ENCODE results near the gene GDF7. TPM values are rescaled to one million over a fixed set of nuclear protein-coding genes. Genes with fewer than 3 reads are reported as not detected.

Gene GDF7
- total RNA-seq, 1 experiment from 2014 or later = 0.04 TPM

DNA sequence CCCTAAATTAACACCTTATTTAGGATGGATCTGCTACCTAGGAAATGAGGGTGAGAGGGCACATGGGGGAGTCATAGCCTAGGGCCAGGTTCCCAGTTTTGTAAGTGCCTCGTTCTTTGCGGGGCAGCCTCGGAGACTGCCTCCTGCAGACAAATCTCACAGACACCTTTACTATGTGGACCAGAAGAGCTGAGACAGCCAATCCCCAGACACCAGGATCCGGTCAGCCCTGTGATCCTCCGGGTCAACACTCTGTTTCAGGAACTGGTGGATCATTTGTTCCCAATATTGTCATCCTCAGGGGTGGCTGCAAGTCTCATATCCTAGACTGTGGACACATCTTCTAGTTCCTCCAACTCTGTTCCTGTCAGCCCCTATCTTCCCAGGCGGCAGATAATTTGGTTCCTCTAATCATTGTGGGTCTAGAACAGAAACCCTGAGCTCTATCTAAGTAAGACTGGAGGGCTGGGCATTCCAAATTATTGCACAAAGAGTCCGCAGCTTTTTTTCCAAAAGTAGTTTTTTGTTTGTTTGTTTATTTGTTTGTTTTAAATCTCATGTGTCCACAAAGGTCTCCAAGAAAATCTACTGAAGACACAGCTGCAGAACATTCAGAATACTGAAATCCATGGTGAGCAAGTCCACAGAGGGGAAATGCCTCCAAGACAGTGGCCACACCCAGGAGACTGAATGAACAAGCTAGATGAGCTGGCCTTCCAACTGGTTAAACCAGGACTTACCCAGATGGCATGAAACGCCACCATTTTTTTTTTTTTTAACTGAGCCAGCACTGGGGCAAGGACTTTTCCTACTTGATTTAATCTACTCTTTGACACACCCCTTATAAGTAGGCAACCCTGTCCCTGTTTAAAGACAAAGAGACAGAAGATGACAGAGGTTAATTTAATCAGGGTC, 6.2 kb upstream of the GDF7 start:
- no peak overlapping the region for H3K4me2 ChIP-seq (ENCODE audit: insufficient read depth, insufficient read length, low read length)
- no peak overlapping the region for H3K56ac ChIP-seq (ENCODE audit: insufficient read length, low read depth, low read length)
- DNase-seq = no peak
- TF ChIP-seq, protein P1, sequence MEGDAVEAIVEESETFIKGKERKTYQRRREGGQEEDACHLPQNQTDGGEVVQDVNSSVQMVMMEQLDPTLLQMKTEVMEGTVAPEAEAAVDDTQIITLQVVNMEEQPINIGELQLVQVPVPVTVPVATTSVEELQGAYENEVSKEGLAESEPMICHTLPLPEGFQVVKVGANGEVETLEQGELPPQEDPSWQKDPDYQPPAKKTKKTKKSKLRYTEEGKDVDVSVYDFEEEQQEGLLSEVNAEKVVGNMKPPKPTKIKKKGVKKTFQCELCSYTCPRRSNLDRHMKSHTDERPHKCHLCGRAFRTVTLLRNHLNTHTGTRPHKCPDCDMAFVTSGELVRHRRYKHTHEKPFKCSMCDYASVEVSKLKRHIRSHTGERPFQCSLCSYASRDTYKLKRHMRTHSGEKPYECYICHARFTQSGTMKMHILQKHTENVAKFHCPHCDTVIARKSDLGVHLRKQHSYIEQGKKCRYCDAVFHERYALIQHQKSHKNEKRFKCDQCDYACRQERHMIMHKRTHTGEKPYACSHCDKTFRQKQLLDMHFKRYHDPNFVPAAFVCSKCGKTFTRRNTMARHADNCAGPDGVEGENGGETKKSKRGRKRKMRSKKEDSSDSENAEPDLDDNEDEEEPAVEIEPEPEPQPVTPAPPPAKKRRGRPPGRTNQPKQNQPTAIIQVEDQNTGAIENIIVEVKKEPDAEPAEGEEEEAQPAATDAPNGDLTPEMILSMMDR (conservative IDR thresholded peaks at IDR 0.05) = no peak
- H4K5ac ChIP-seq (ENCODE audit: insufficient read length, low read depth, low read length) = no peak overlapping the region
- H4K8ac ChIP-seq (replicated peaks; ENCODE audit: insufficient read length, low read depth, low read length) = no peak overlapping the region
- H2BK12ac ChIP-seq (ENCODE audit: insufficient read length, low read depth, low read length) = no peak overlapping the region
- no peak overlapping the region for H3K9ac ChIP-seq (ENCODE audit: extremely low read depth, insufficient read length, low read length)
- H2BK5ac ChIP-seq (ENCODE audit: insufficient read length, low read length) = no peak overlapping the region
- no peak overlapping the region for H2AFZ ChIP-seq (ENCODE audit: low read length)
- no peak overlapping the region for H2BK20ac ChIP-seq (ENCODE audit: low read depth, low read length, poor library complexity, severe bottlenecking)
- no peak overlapping the region for H2BK120ac ChIP-seq (ENCODE audit: low read depth, low read length, poor library complexity, severe bottlenecking)
- no peak overlapping the region for H3K27ac Mint-ChIP-seq
- peaks cover 37% of the 10 kb centered on the region for H3K27me3 ChIP-seq (ENCODE audit: insufficient read depth, low read length)
- H3K18ac ChIP-seq (ENCODE audit: insufficient read length, low read depth, low read length) = no peak overlapping the region
- H2BK15ac ChIP-seq (ENCODE audit: low read depth, low read length) = no peak overlapping the region
- no peak overlapping the region for H2AK5ac ChIP-seq (ENCODE audit: insufficient read length, low read length)
- H3K4me1 ChIP-seq (ENCODE audit: insufficient read depth, low read length) = no peaks in the 10 kb centered on the region
- no peaks in the 10 kb centered on the region for H3K36me3 Mint-ChIP-seq (ENCODE audit: insufficient read depth in 1 of 3, low read depth in 3 of 3)
- no peak overlapping the region for H4K91ac ChIP-seq (ENCODE audit: insufficient read length, low read depth, low read length)
- H3K79me2 ChIP-seq (ENCODE audit: insufficient read depth, low read length) = no peaks in the 10 kb centered on the region
- no peak overlapping the region for H3K4ac ChIP-seq (ENCODE audit: low read depth, low read length)
- H3K23me2 ChIP-seq (ENCODE audit: insufficient read length, low read depth, low read length, poor library complexity, severe bottlenecking) = peaks cover 4% of the 10 kb centered on the region
- no peak overlapping the region for H3K23ac ChIP-seq (ENCODE audit: insufficient read length, low read depth, low read length)
- H3K79me1 ChIP-seq (ENCODE audit: insufficient read depth, low read depth, low read length, poor library complexity, severe bottlenecking) = no peaks in the 10 kb centered on the region
- H3K27ac ChIP-seq (ENCODE audit: insufficient read length, low read depth, low read length) = no peak overlapping the region
- H4K20me1 ChIP-seq (ENCODE audit: control insufficient read depth, insufficient read depth, insufficient read length) = no peaks in the 10 kb centered on the region
- peaks cover 10 to 35% of the 10 kb centered on the region in 2 experiments for H3K4me1 Mint-ChIP-seq
- H3K14ac ChIP-seq (ENCODE audit: insufficient read depth, low read length) = no peak overlapping the region
- H3K4me3 Mint-ChIP-seq = no peak overlapping the region
- H3K9me3 Mint-ChIP-seq = no peaks in the 10 kb centered on the region; a peak in 1 of 5 replicates
- H3T11ph ChIP-seq (ENCODE audit: low read length) = no peak overlapping the region
- no peaks in the 10 kb centered on the region for H3K9me3 ChIP-seq (ENCODE audit: control insufficient read depth, low read depth, low read length)
- no CpG with 5 or more reads among the region's 8 CpGs for WGBS (ENCODE audit: extremely low coverage, insufficient read length, low lambda C conversion rate)
- peaks cover 84% of the 10 kb centered on the region for H3K27me3 Mint-ChIP-seq (ENCODE audit: low read depth)

All from H9 (cell line).